Endothelial cell of umbilical vein (primary cell): ENCODE results near the gene ELOVL2. TPM values are rescaled to one million over a fixed set of nuclear protein-coding genes. Genes with fewer than 3 reads are reported as not detected.

Source experiments
- BruUV-seq: library from RNA; stranded (reverse); fragments of 400-500 nt; replicated peaks from 2 replicates; lab custom pipeline; 2021; lab: Mats Ljungman, UMichigan
- CTCF ChIA-PET: fragments of 300-600, 350-600 bp; sonication (Branson Sonifier 250); formaldehyde crosslinking; loops from one replicate; lab custom pipeline; 2021; ENCODE audit warnings: antibody characterized with exemption, inconsistent platforms; lab: Charles Lee
- POLR2A ChIA-PET: fragments of 300-600, 350-600 bp; sonication (Branson Sonifier 250); formaldehyde crosslinking; loops from one replicate; lab custom pipeline; 2021; ENCODE audit warnings: antibody characterized with exemption, inconsistent platforms; lab: Charles Lee
- DNase-seq: peaks from one replicate; pipeline ENCODE4 v3.0.0-alpha.2; 2011; ENCODE audit warnings: low read depth, low spot score
- FAIRE-seq: peaks from 2 replicates; lab custom pipeline; 2011; peaks lifted over from hg19 to GRCh38; lab: Jason Lieb, UNC
- H2AFZ ChIP-seq: 2 replicates; pipeline ENCODE4 v1.6.0; 2012; ENCODE audit warnings: low read depth, low read length, control low read depth, inconsistent platforms
- H3K27ac ChIP-seq: 2 replicates; pipeline ENCODE4 v1.5.1; 2011; ENCODE audit warnings: low read depth, mild to moderate bottlenecking, control low read depth, low read length, moderate library complexity; ENCODE audit not compliant: insufficient read depth
- H3K27me3 ChIP-seq, 2 experiments: 2 replicates each; pipeline versions ENCODE4 v1.6.0 to v1.6.1; 2011; ENCODE audit warnings: low read length in 2 of 2, mixed read lengths in 1 of 2; ENCODE audit not compliant: control insufficient read depth in 2 of 2, insufficient read depth in 2 of 2
- H3K36me3 ChIP-seq, 2 experiments: 2 replicates in 1 of 2; 3 replicates in 1 of 2; pipeline ENCODE4 v1.5.1; 2011; ENCODE audit warnings: low read length in 2 of 2, mild to moderate bottlenecking in 1 of 2, moderate library complexity in 1 of 2; ENCODE audit not compliant: control insufficient read depth in 2 of 2, insufficient read depth in 2 of 2; ENCODE audit errors: extremely low read depth in 1 of 2
- H3K4me1 ChIP-seq: 3 replicates; pipeline ENCODE4 v1.5.1; 2011; ENCODE audit warnings: mild to moderate bottlenecking, low read length; ENCODE audit not compliant: control insufficient read depth, insufficient read depth; ENCODE audit errors: extremely low read depth
- H3K4me2 ChIP-seq: 2 replicates; pipeline ENCODE4 v1.6.1; 2011; ENCODE audit warnings: low read length, control low read depth, mixed read lengths; ENCODE audit not compliant: insufficient read depth
- H3K4me3 ChIP-seq, 3 experiments: fragments of 200-600 bp in 1 of 3; sonication (generic), shearing (Covaris generic) in 1 of 3; replicated peaks in 1 of 3; 2 replicates each; pipeline ENCODE4 v1.5.1; 2011 to 2016; ENCODE audit warnings: control low read depth in 3 of 3, low read length in 3 of 3, mild to moderate bottlenecking in 2 of 3, inconsistent platforms in 1 of 3, low read depth in 1 of 3, moderate library complexity in 1 of 3; ENCODE audit not compliant: insufficient read depth in 1 of 3
- H3K79me2 ChIP-seq: 2 replicates; pipeline ENCODE4 v1.6.0; 2012; ENCODE audit warnings: low read length, inconsistent platforms; ENCODE audit not compliant: control insufficient read depth, insufficient read depth
- H3K9ac ChIP-seq: replicated peaks from 2 replicates; pipeline ENCODE3; 2011; ENCODE audit warnings: low read length, control low read depth; ENCODE audit not compliant: insufficient read depth; ENCODE audit errors: extremely low read depth
- H3K9me1 ChIP-seq: replicated peaks from 3 replicates; pipeline ENCODE4 v1.6.0; 2011; ENCODE audit warnings: mild to moderate bottlenecking, low read length; ENCODE audit not compliant: control insufficient read depth, insufficient read depth; ENCODE audit errors: extremely low read depth
- H3K9me3 ChIP-seq: replicated peaks from 2 replicates; pipeline ENCODE4 v1.5.1; 2012; ENCODE audit warnings: low read length, inconsistent platforms; ENCODE audit not compliant: control insufficient read depth, insufficient read depth
- H4K20me1 ChIP-seq: replicated peaks from 2 replicates; pipeline ENCODE3; 2011; ENCODE audit warnings: mild to moderate bottlenecking, low read length; ENCODE audit not compliant: control insufficient read depth, insufficient read depth; ENCODE audit errors: extremely low read depth
- EZH2 ChIP-seq: IDR thresholded peaks from 2 replicates; pipeline ENCODE4 v1.6.1; 2012; ENCODE audit warnings: borderline replicate concordance, low read depth, mild to moderate bottlenecking, moderate library complexity, low read length, inconsistent platforms; ENCODE audit not compliant: severe bottlenecking
- FOS ChIP-seq: IDR thresholded peaks from 2 replicates; pipeline ENCODE4 v1.6.1; 2011; ENCODE audit warnings: mild to moderate bottlenecking, low read length, moderate library complexity, borderline replicate concordance; ENCODE audit not compliant: insufficient read depth
- GATA2 ChIP-seq: IDR thresholded peaks from 2 replicates; pipeline ENCODE4 v1.7.0; 2011; ENCODE audit warnings: low read depth, mild to moderate bottlenecking, moderate library complexity, mixed read lengths, low read length; ENCODE audit not compliant: insufficient read length, insufficient read depth
- JUN ChIP-seq: IDR thresholded peaks from 2 replicates; pipeline ENCODE4 v1.6.1; 2011; ENCODE audit warnings: borderline replicate concordance, low read depth; ENCODE audit not compliant: insufficient read length, insufficient read depth
- MYC ChIP-seq: IDR thresholded peaks from one replicate; pipeline ENCODE4 v1.6.1; 2011; ENCODE audit warnings: mild to moderate bottlenecking, low read depth, low read length
- POLR2A ChIP-seq: IDR thresholded peaks from 2 replicates; pipeline ENCODE4 v1.6.1; 2012; ENCODE audit warnings: low read depth, mild to moderate bottlenecking, control low read depth, low read length
- POLR2AphosphoS5 ChIP-seq: IDR thresholded peaks from 2 replicates; pipeline ENCODE4 v1.6.1; 2012; ENCODE audit warnings: low read depth, mild to moderate bottlenecking, control low read depth, low read length, moderate library complexity; ENCODE audit not compliant: insufficient read depth
- dilution Hi-C: fragments of 300-500 bp; cut with MboI; formaldehyde crosslinking; loops from one replicate; pipeline ENCODE4 v1.15.0; 2019; ENCODE audit warnings: low sequenced_read_pairs; ENCODE audit not compliant: extremely low pct_ligation_motif_present
- intact Hi-C: fragments of 100-400 bp; cut with micrococcal nuclease; formaldehyde crosslinking; loops from one replicate; pipeline ENCODE4 v1.10.0; 2022
- polyA plus RNA-seq, 4 experiments: library from polyadenylated mRNA; depleted of rRNA in 3 of 4; stranded (reverse) in 3 of 4; unstranded in 1 of 4; fragments of >200 nt; gene quantifications; 2 replicates each; pipeline versions ENCODE4 v1.2.1 to v1.2.3, GENCODE V29; 2011 to 2012; ENCODE audit warnings: missing spikeins in 1 of 4
- total RNA-seq: library from RNA; stranded (reverse); gene quantifications from 2 replicates; pipeline ENCODE4 v1.2.3, GENCODE V29; 2021
- TF ChIP-seq, protein P1 (sequence below), 2 donors: IDR thresholded peaks; 1 replicate in 1 of 2; 2 replicates in 1 of 2; pipeline ENCODE4 v1.5.1; 2011; ENCODE audit warnings: low read length in 2 of 2, mild to moderate bottlenecking in 2 of 2, moderate library complexity in 2 of 2, control low read depth in 1 of 2, inconsistent platforms in 1 of 2, low read depth in 1 of 2; ENCODE audit not compliant: insufficient read depth in 1 of 2; ENCODE audit errors: extremely low read depth in 1 of 2
- TF ChIP-seq, protein P2 (sequence below): IDR thresholded peaks from 2 replicates; pipeline ENCODE4 v1.6.1; 2011; ENCODE audit not compliant: insufficient read depth, insufficient read length

The ELOVL2 gene
- total and polyA plus RNA-seq, 2 donors (not counting 3 experiments of a cell fraction or from before 2014, with no cell fraction given), result not detected

GRCh38 chr6:11021714-11022113 lies 22.4 kb downstream of the ELOVL2 start:
- H3K27me3 ChIP-seq, result peaks cover 2 to 14% of the 10 kb centered on the region in 2 experiments
- H3K9ac ChIP-seq, result no peak overlapping the region
- H3K4me3 ChIP-seq, result no peak overlapping the region
- H3K9me3 ChIP-seq, result no peaks in the 10 kb centered on the region
- FAIRE-seq, result no peak
- ChIA-PET CTCF (interaction anchor here (1.4 kb wide), 2 partner anchors 14 to 47 kb away, joined by 4 read pairs; no protein-coding TSS in a partner anchor), POLR2A (no interaction called here)
- dilution Hi-C loops, result no loop called here
- H3K36me3 ChIP-seq, result no peaks in the 10 kb centered on the region
- H3K27ac ChIP-seq, result no peak overlapping the region
- intact Hi-C loops, result no loop called here
- DNase-seq, result no peak
- H3K79me2 ChIP-seq, result no peaks in the 10 kb centered on the region
- no peak overlapping the region for H3K4me2 ChIP-seq
- H2AFZ ChIP-seq, result no peak overlapping the region
- BruUV-seq, result no TSS peak
- no peaks in the 10 kb centered on the region for H3K9me1 ChIP-seq
- no peaks in the 10 kb centered on the region for H3K4me1 ChIP-seq
- H4K20me1 ChIP-seq, result no peaks in the 10 kb centered on the region
- TF ChIP-seq FOS (no peak), MYC (no peak), GATA2 (no peak), JUN (no peak), POLR2A (no peak), EZH2 (no peak), POLR2AphosphoS5 (no peak)
- TF ChIP-seq, protein P1, sequence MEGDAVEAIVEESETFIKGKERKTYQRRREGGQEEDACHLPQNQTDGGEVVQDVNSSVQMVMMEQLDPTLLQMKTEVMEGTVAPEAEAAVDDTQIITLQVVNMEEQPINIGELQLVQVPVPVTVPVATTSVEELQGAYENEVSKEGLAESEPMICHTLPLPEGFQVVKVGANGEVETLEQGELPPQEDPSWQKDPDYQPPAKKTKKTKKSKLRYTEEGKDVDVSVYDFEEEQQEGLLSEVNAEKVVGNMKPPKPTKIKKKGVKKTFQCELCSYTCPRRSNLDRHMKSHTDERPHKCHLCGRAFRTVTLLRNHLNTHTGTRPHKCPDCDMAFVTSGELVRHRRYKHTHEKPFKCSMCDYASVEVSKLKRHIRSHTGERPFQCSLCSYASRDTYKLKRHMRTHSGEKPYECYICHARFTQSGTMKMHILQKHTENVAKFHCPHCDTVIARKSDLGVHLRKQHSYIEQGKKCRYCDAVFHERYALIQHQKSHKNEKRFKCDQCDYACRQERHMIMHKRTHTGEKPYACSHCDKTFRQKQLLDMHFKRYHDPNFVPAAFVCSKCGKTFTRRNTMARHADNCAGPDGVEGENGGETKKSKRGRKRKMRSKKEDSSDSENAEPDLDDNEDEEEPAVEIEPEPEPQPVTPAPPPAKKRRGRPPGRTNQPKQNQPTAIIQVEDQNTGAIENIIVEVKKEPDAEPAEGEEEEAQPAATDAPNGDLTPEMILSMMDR (IDR thresholded peaks at IDR 0.05; ENCODE audit: extremely low read depth in 1 of 2, insufficient read depth in 1 of 2, low read depth in 1 of 2, low read length in 2 of 2), result no peak
- TF ChIP-seq, protein P2, sequence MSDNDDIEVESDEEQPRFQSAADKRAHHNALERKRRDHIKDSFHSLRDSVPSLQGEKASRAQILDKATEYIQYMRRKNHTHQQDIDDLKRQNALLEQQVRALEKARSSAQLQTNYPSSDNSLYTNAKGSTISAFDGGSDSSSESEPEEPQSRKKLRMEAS, result no peak
